ENCODE results near the gene ITSN2. TPM values are rescaled to one million over a fixed set of nuclear protein-coding genes. Genes with fewer than 3 reads are reported as not detected.

Gene ITSN2
- total and polyA plus RNA-seq, 2 of the 8 experiments (the other 6 are each of a cell fraction or from before 2014, with no cell fraction given) = 9.3 to 17.0 TPM

DNA sequence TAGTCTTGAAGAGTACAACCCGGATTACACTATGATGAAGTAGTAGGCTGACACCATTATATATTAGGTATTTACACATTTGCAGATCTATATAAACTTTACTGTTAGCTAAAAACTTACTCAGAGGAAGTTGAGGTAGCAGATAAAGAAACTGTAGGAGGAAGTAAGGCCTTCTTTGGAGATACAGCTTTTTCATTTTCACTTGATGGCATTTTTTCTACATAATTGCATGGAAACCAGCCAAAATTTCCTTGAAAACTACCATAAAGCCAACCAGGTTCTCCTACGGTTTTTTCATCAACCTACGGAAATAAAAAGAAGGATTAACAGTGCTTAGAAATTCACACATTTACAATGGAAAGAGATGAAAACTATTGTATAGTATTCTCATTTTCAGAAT is 98.9 kb downstream of the ITSN2 start:
- FAIRE-seq (no peak), DNase-seq (ENCODE audit: low read depth in 1 of 2, low spot score in 2 of 2) (no peak)
- Histone ChIP-seq H3K23me2 (ENCODE audit: low read depth, low read length) (no peaks in the 10 kb centered on the region; the same call in 1 of the 2 replicates), H4K8ac (ENCODE audit: extremely low read depth, insufficient read depth, low read length) (no peak overlapping the region), H3K79me1 (ENCODE audit: low read depth, low read length) (no peaks in the 10 kb centered on the region), H3K9me3 (ENCODE audit: insufficient read depth in 2 of 2, low read depth in 1 of 2, low read length in 1 of 2) (no peaks in the 10 kb centered on the region), H3K4ac (replicated peaks; ENCODE audit: insufficient read length, low read depth, low read length) (no peak overlapping the region), H2BK12ac (ENCODE audit: low read depth, low read length) (no peak overlapping the region), H2AFZ (ENCODE audit: low read length) (no peak overlapping the region), H3K56ac (replicated peaks; ENCODE audit: insufficient read length, low read depth, low read length) (no peak overlapping the region), H4K20me1 (replicated peaks in 1 of 2; ENCODE audit: control insufficient read depth in 1 of 2, insufficient read depth in 2 of 2, low read length in 2 of 2) (no peaks in the 10 kb centered on the region), H3K14ac (ENCODE audit: insufficient read length) (no peak overlapping the region), H3K9ac (replicated peaks in 1 of 4; ENCODE audit: extremely low read depth in 1 of 4, low read depth in 3 of 4, low read length in 3 of 4) (no peak overlapping the region), H3K27me3 (replicated peaks in 1 of 4; ENCODE audit: control insufficient read depth in 3 of 4, extremely low read depth in 1 of 4, insufficient read depth in 3 of 4, low read length in 3 of 4) (no peaks in the 10 kb centered on the region), H2BK15ac (ENCODE audit: low read length) (no peak overlapping the region), H2BK5ac (ENCODE audit: low read depth, low read length) (no peak overlapping the region), H3K4me1 (replicated peaks in 1 of 4; ENCODE audit: control insufficient read depth in 3 of 4, insufficient read depth in 4 of 4, low read length in 3 of 4) (no peaks in the 10 kb centered on the region), H3K4me2 (ENCODE audit: insufficient read depth in 1 of 2, low read depth in 2 of 2, low read length in 2 of 2) (no peak overlapping the region), H3K4me3 (ENCODE audit: extremely low read depth in 1 of 4, insufficient read depth in 2 of 4, low read depth in 3 of 4, low read length in 4 of 4) (no peak overlapping the region), H3K79me2 (ENCODE audit: control insufficient read depth in 1 of 2, insufficient read depth in 2 of 2, low read length in 2 of 2) (no peaks in the 10 kb centered on the region), H3K18ac (ENCODE audit: extremely low read depth, low read length) (no peak overlapping the region), H3K23ac (ENCODE audit: insufficient read length) (no peak overlapping the region), H4K91ac (replicated peaks; ENCODE audit: insufficient read length, low read length) (no peak overlapping the region), H3K36me3 (ENCODE audit: control insufficient read depth in 2 of 4, insufficient read depth in 4 of 4, low read length in 3 of 4) (peaks cover 0 to 4% (median 0%) of the 10 kb centered on the region in 4 experiments; a peak in 1 of 8 replicates), H2BK120ac (replicated peaks; ENCODE audit: low read depth, low read length) (no peak overlapping the region), H2AK5ac (ENCODE audit: low read depth, low read length) (no peak overlapping the region), H3K27ac (ENCODE audit: low read depth, low read length) (no peak overlapping the region), H4K5ac (ENCODE audit: insufficient read length, low read depth, low read length) (no peak overlapping the region), H2BK20ac (ENCODE audit: low read length) (no peak overlapping the region)
- CTCF ChIA-PET (ENCODE audit: partially characterized antibody) = no interaction called here
- TF ChIP-seq POU5F1 (IDR thresholded peaks at IDR 0.05; ENCODE audit: low read depth, low read length) = no peak
- no peak for TF ChIP-seq ASH2L (IDR thresholded peaks at IDR 0.05; ENCODE audit: low read length)
- POLR2A ChIA-PET (ENCODE audit: partially characterized antibody) = no interaction called here
- WGBS, 2 experiments (ENCODE audit: extremely low coverage in 1 of 2, insufficient coverage in 1 of 2, insufficient read length in 1 of 2, insufficient replicate concordance in 2 of 2, low coverage in 1 of 2, low lambda C conversion rate in 2 of 2, missing lambda C conversion rate in 1 of 2) = 86% methylated on average over 3 of the region's 3 CpGs; no CpG with 5 or more reads in 1 of the 2 experiments

All from H1 (cell line).